Breast epithelium (tissue), 4 donors: ENCODE measurements around the gene OMA1. TPM values are rescaled to one million over a fixed set of nuclear protein-coding genes. Genes with fewer than 3 reads are reported as not detected.

Experiments used
- DNase-seq, 2 donors: peaks; one replicate each; pipeline ENCODE4 v3.0.0-alpha.2; 2019; ENCODE audit warnings: low spot score in 2 of 2
- H3K27ac ChIP-seq, 2 donors: fragments of 200-600 bp; sonication (generic) in 1 of 2; one replicate each; pipeline ENCODE4 v1.5.1; 2016 to 2019; ENCODE audit warnings: mild to moderate bottlenecking in 1 of 2
- H3K27me3 ChIP-seq, 2 donors: fragments of 200-600 bp; sonication (generic) in 1 of 2; one replicate each; pipeline versions ENCODE4 v1.5.1 to v1.6.0; 2017 to 2019; ENCODE audit warnings: control low read depth in 1 of 2, mild to moderate bottlenecking in 1 of 2
- H3K36me3 ChIP-seq: fragments of 200-600 bp; one replicate; pipeline ENCODE4 v1.5.1; 2019
- H3K4me1 ChIP-seq, 2 donors: fragments of 200-600 bp; sonication (generic); one replicate each; pipeline ENCODE4 v1.5.1; 2016 to 2019; ENCODE audit warnings: control low read depth in 1 of 2
- H3K4me3 ChIP-seq, 3 donors: fragments of 200-600 bp; sonication (generic); 1 replicate in 2 of 3; 2 replicates in 1 of 3; pipeline ENCODE4 v1.5.1; 2016 to 2019; ENCODE audit warnings: mild to moderate bottlenecking in 3 of 3, moderate library complexity in 2 of 3
- H3K9me3 ChIP-seq, 2 donors: fragments of 200-600 bp; sonication (generic) in 1 of 2; one replicate each; pipeline ENCODE4 v1.5.1; 2016 to 2019; ENCODE audit warnings: control low read depth in 1 of 2
- CTCF ChIP-seq, 3 donors: fragments of 450-650 bp; IDR thresholded peaks; one replicate each; pipeline ENCODE4 v1.5.1; 2016 to 2017; ENCODE audit warnings: antibody characterized with exemption in 3 of 3, mild to moderate bottlenecking in 3 of 3, moderate library complexity in 3 of 3
- POLR2A ChIP-seq: fragments of 450-650 bp; IDR thresholded peaks from one replicate; pipeline ENCODE4 v1.6.1; 2016; ENCODE audit warnings: antibody characterized with exemption, mild to moderate bottlenecking, moderate library complexity
- POLR2AphosphoS5 ChIP-seq, 3 donors: sonication (generic); formaldehyde crosslinking; IDR thresholded peaks; one replicate each; pipeline ENCODE4 v1.6.1; 2017; ENCODE audit warnings: antibody characterized with exemption in 3 of 3
- intact Hi-C: fragments of 100-400 bp; cut with DNase I; formaldehyde crosslinking; loops from one replicate; pipeline ENCODE4 v1.15.1; 2023; ENCODE audit warnings: low total_unique reads
- total RNA-seq, 3 donors: library from RNA; depleted of rRNA; stranded (reverse); fragments of >200 nt; gene quantifications; one replicate each; pipeline ENCODE4 v1.1.0, GENCODE V29; 2016

The OMA1 gene
- total RNA-seq, 3 donors from 2014 or later = 26.4 to 79.8 (median 48.2) TPM

GRCh38 chr1:58439946-58440345 is 106.6 kb downstream of the OMA1 start:
- no peak for TF ChIP-seq POLR2AphosphoS5 (IDR thresholded peaks at IDR 0.05)
- no peak for TF ChIP-seq POLR2A
- no peak for TF ChIP-seq CTCF (IDR thresholded peaks at IDR 0.05)
- no peak for DNase-seq
- H3K27ac ChIP-seq = no peak overlapping the region
- no peaks in the 10 kb centered on the region for H3K9me3 ChIP-seq
- no peaks in the 10 kb centered on the region for H3K4me1 ChIP-seq
- no peak overlapping the region for H3K4me3 ChIP-seq
- H3K36me3 ChIP-seq = no peaks in the 10 kb centered on the region
- H3K27me3 ChIP-seq = no peaks in the 10 kb centered on the region
- intact Hi-C loops = no loop called here

GRCh38 chr1:58438468-58438867 is 108.1 kb downstream of the OMA1 start:
- no peak overlapping the region for H3K27ac ChIP-seq
- no peak for DNase-seq
- H3K4me3 ChIP-seq = no peak overlapping the region
- H3K4me1 ChIP-seq = no peaks in the 10 kb centered on the region
- no peaks in the 10 kb centered on the region for H3K9me3 ChIP-seq
- TF ChIP-seq POLR2A = no peak
- no peak for TF ChIP-seq POLR2AphosphoS5 (IDR thresholded peaks at IDR 0.05)
- no peak for TF ChIP-seq CTCF (IDR thresholded peaks at IDR 0.05)
- no peaks in the 10 kb centered on the region for H3K27me3 ChIP-seq
- H3K36me3 ChIP-seq = no peaks in the 10 kb centered on the region
- intact Hi-C loops = no loop called here

- intact Hi-C loops = no loop called here
- Histone ChIP-seq H3K27me3 (no peaks in the 10 kb centered on the region), H3K36me3 (no peaks in the 10 kb centered on the region), H3K27ac (no peak overlapping the region), H3K9me3 (no peaks in the 10 kb centered on the region), H3K4me3 (no peak overlapping the region), H3K4me1 (no peaks in the 10 kb centered on the region)
- no peak for TF ChIP-seq POLR2A
- no peak for TF ChIP-seq POLR2AphosphoS5 (IDR thresholded peaks at IDR 0.05)
- no peak for TF ChIP-seq CTCF (IDR thresholded peaks at IDR 0.05)
- DNase-seq = no peak
These were observed 108.9 kb downstream of the OMA1 start for GRCh38 chr1:58437623-58438022.

GRCh38 chr1:58436615-58437297 is 109.8 kb downstream of the OMA1 start:
- Histone ChIP-seq H3K4me1 (no peaks in the 10 kb centered on the region), H3K27me3 (no peaks in the 10 kb centered on the region), H3K36me3 (no peaks in the 10 kb centered on the region), H3K4me3 (no peak overlapping the region), H3K27ac (no peak overlapping the region), H3K9me3 (no peaks in the 10 kb centered on the region)
- intact Hi-C loops = no loop called here
- no peak for DNase-seq
- no peak for TF ChIP-seq POLR2AphosphoS5 (IDR thresholded peaks at IDR 0.05)
- no peak for TF ChIP-seq CTCF (IDR thresholded peaks at IDR 0.05)
- no peak for TF ChIP-seq POLR2A

GRCh38 chr1:58435376-58435775 is 111.2 kb downstream of the OMA1 start:
- no peaks in the 10 kb centered on the region for H3K4me1 ChIP-seq
- H3K36me3 ChIP-seq = no peaks in the 10 kb centered on the region
- no peak overlapping the region for H3K4me3 ChIP-seq
- no peak for DNase-seq
- H3K27ac ChIP-seq = no peak overlapping the region
- H3K27me3 ChIP-seq = no peaks in the 10 kb centered on the region
- H3K9me3 ChIP-seq = no peaks in the 10 kb centered on the region
- intact Hi-C loops = no loop called here
- TF ChIP-seq POLR2A (no peak), POLR2AphosphoS5 (IDR thresholded peaks at IDR 0.05) (no peak), CTCF (IDR thresholded peaks at IDR 0.05) (no peak)
